BJ (cell line): Measurements from ENCODE around the gene PHF24. TPM values are rescaled to one million over a fixed set of nuclear protein-coding genes. Genes with fewer than 3 reads are reported as not detected.

Experiments used
- CTCF ChIA-PET: fragments of 350-600 bp; formaldehyde crosslinking; extraction: SDS; loops from one replicate; lab custom pipeline; 2021; ENCODE audit warnings: antibody characterized with exemption, inconsistent platforms; lab: Yijun Ruan, JAX
- POLR2A ChIA-PET: fragments of 300-600 bp; sonication (Branson Sonifier 250); formaldehyde crosslinking; extraction: SDS; loops from one replicate; lab custom pipeline; 2021; ENCODE audit warnings: antibody characterized with exemption; lab: Charles Lee
- DNase-seq: peaks from one replicate; pipeline ENCODE4 v3.0.0-alpha.2; 2011; ENCODE audit warnings: low read depth
- H3K27me3 ChIP-seq: 2 replicates; pipeline ENCODE4 v1.6.0; 2011; ENCODE audit warnings: low read length; ENCODE audit not compliant: control insufficient read depth, insufficient read depth
- H3K36me3 ChIP-seq: 2 replicates; pipeline ENCODE4 v1.5.1; 2011; ENCODE audit warnings: low read length; ENCODE audit not compliant: control insufficient read depth, insufficient read depth
- H3K4me3 ChIP-seq: 2 replicates; pipeline ENCODE4 v1.5.1; 2011; ENCODE audit warnings: low read depth, mild to moderate bottlenecking, control low read depth, low read length
- polyA plus RNA-seq: library from polyadenylated mRNA; depleted of rRNA; stranded (reverse); fragments of >200 nt; gene quantifications from 2 replicates; pipeline ENCODE4 v1.2.3, GENCODE V29; 2011
- TF ChIP-seq, protein P1 (sequence below): IDR thresholded peaks from 2 replicates; pipeline ENCODE4 v1.5.1; 2011; ENCODE audit warnings: low read depth, mild to moderate bottlenecking, control low read depth, inconsistent platforms, low read length, moderate library complexity; ENCODE audit not compliant: insufficient read depth

Gene PHF24
- polyA plus RNA-seq, 1 experiment, result 0.09 TPM

GRCh38 chr9:34971146-34971811 lies 13.2 kb downstream of the PHF24 start:
- POLR2A ChIA-PET, result no interaction called here

GRCh38 chr9:34974664-34975063 lies 16.6 kb downstream of the PHF24 start:
- POLR2A ChIA-PET, result no interaction called here
- Histone ChIP-seq H3K27me3 (peaks cover 14% of the 10 kb centered on the region), H3K4me3 (no peak overlapping the region), H3K36me3 (no peaks in the 10 kb centered on the region)
- TF ChIP-seq, protein P1, sequence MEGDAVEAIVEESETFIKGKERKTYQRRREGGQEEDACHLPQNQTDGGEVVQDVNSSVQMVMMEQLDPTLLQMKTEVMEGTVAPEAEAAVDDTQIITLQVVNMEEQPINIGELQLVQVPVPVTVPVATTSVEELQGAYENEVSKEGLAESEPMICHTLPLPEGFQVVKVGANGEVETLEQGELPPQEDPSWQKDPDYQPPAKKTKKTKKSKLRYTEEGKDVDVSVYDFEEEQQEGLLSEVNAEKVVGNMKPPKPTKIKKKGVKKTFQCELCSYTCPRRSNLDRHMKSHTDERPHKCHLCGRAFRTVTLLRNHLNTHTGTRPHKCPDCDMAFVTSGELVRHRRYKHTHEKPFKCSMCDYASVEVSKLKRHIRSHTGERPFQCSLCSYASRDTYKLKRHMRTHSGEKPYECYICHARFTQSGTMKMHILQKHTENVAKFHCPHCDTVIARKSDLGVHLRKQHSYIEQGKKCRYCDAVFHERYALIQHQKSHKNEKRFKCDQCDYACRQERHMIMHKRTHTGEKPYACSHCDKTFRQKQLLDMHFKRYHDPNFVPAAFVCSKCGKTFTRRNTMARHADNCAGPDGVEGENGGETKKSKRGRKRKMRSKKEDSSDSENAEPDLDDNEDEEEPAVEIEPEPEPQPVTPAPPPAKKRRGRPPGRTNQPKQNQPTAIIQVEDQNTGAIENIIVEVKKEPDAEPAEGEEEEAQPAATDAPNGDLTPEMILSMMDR, result no peak
- DNase-seq, result no peak
- CTCF ChIA-PET, result no interaction called here

More at GRCh38 chr9:34971146-34971811, 13.2 kb downstream of the PHF24 start:
- Histone ChIP-seq H3K36me3 (no peaks in the 10 kb centered on the region), H3K4me3 (no peak overlapping the region), H3K27me3 (peaks cover 18% of the 10 kb centered on the region)
- CTCF ChIA-PET, result interaction anchor here (2.7 kb wide), 1 partner anchor 13 kb away, joined by 13 read pairs; no protein-coding TSS in a partner anchor
- TF ChIP-seq, protein P1, result no peak
- no peak for DNase-seq

GRCh38 chr9:34976441-34976840 lies 18.4 kb downstream of the PHF24 start:
- Histone ChIP-seq H3K4me3 (no peak overlapping the region), H3K27me3 (peaks cover 4% of the 10 kb centered on the region), H3K36me3 (no peaks in the 10 kb centered on the region)
- no peak for DNase-seq
- TF ChIP-seq, protein P1, result no peak
- ChIA-PET POLR2A (no interaction called here), CTCF (no interaction called here)

DNA sequence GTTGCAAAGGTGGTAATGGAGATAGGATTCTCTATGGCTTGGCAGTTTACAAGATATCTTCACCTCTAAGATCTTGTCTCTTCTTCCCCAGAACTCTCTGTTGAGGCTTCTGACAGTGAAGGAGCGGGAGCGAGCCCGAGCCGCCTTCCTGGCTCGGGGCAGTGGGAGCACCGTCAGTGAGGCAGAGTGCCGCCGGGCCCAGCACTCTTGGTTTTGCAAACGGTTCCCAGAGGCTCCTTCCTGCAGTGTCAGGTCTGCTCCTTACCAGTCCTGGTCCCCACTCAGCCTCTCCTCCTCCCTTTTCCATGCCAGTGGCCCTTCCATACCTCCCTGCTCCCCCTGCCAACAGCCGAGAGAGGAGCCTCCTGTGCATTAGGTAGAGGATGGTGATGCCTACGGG lies 18.9 kb downstream of the PHF24 start:
- Histone ChIP-seq H3K36me3 (no peaks in the 10 kb centered on the region), H3K4me3 (no peak overlapping the region), H3K27me3 (peaks cover 4% of the 10 kb centered on the region)
- CTCF ChIA-PET, result no interaction called here
- TF ChIP-seq, protein P1, result no peak
- DNase-seq, result no peak
- POLR2A ChIA-PET, result no interaction called here

- H3K4me3 ChIP-seq, result no peak overlapping the region
- TF ChIP-seq, protein P1, result no peak
- CTCF ChIA-PET, result no interaction called here
- H3K27me3 ChIP-seq, result no peaks in the 10 kb centered on the region; the same call in none of the 2 replicates
- no peaks in the 10 kb centered on the region for H3K36me3 ChIP-seq
- DNase-seq, result no peak
- POLR2A ChIA-PET, result no interaction called here
Measured at GRCh38 chr9:34980181-34980761, 22.2 kb downstream of the PHF24 start.
